HG03135 (cell line): ENCODE measurements around the gene MORN2.
"Not testable (repeated sequence)": the region's sequence is repeated elsewhere in the genome, so short reads cannot be mapped to it uniquely, and the experiment has no call there.

Source experiments
- ATAC-seq: cut with Tn5 transposase; IDR thresholded peaks from one replicate; pipeline ENCODE4 v1.9.1; 2021; ENCODE audit warnings: mild to moderate bottlenecking, moderate library complexity; ENCODE audit not compliant: unreplicated experiment

The MORN2 gene

DNA sequence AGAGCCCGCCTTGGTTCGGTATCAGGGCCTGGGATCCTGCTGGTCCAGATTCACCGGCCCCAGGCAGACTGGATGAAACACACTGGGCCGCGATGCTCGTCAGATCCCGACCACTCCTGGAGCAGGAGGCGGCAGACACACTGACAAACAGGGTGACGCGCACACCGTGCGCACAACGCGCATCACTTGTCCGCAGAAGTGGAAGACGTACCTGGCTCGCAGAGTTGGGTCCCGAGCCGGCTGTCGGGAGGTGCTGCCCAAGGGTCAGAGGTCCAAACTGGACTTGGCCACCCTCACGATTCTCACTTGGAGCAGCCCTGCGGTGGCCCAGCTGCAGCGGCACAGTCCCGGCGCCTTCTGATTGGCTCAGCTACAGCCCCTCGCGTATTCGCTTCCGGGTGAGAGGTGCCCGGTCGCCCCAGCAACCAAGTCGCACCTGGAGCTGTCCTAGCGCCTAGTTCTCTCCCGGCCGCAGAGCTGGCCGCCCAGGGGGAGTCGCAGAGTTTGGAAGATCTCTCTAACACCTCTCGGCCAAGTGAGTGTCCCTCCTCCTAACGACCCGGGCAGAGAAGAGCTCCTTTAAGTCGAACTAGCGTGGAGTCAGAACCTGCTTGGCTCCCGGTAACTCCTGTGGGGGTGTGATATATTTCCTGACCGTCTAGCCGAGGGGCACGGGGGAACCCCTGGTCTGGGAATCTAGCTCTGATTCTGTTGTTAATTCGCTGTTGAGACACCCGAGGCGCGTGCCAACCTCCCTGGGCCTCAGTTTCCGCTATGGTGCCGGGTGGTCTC, at the start of gene MORN2, which contains the start of gene DHX57:
Gene MORN2, plus strand, starts transcription at position 401 of the 792 bp plus-strand sequence.
Gene DHX57, minus strand, starts transcription at position 359 of the 792 bp plus-strand sequence. CDS start 7,529 bp downstream, outside the sequence.
- ATAC-seq, result peak; percentile 100

- ATAC-seq, result not testable (repeated sequence)
Observed at GRCh38 chr2:38827539-38828145, 48.1 kb upstream of the MORN2 start.

GRCh38 chr2:38828460-38828859, 47.3 kb upstream of the MORN2 start:
- ATAC-seq, result no peak

GRCh38 chr2:38829971-38830370, 45.8 kb upstream of the MORN2 start:
- ATAC-seq, result no peak

- ATAC-seq, result no peak
Observed at GRCh38 chr2:38830526-38831159, 45.1 kb upstream of the MORN2 start.

- ATAC-seq, result no peak
Observed at GRCh38 chr2:38835015-38835601, 40.7 kb upstream of the MORN2 start.

GRCh38 chr2:38835990-38836389, 39.8 kb upstream of the MORN2 start:
- ATAC-seq, result peak; percentile 88

DNA sequence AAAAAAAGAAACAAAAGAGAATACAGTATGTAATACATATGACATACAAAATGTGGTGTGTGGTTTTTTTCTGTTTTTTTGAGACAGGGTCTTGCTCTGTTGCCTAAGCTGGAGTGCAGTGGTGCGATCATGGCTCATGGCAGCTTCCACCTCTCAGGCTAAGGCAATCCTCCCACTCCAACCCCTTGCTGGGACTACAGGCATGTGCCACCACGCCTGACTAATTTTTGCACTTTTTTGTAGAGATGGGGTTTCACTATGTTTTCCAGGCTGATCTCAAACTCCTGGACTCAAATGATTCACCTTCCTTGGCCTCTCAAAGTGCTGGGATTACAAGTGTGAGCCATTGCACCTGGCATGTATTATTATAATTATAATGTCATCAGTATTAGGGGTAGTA, 39.0 kb upstream of the MORN2 start:
- ATAC-seq, result no peak

DNA sequence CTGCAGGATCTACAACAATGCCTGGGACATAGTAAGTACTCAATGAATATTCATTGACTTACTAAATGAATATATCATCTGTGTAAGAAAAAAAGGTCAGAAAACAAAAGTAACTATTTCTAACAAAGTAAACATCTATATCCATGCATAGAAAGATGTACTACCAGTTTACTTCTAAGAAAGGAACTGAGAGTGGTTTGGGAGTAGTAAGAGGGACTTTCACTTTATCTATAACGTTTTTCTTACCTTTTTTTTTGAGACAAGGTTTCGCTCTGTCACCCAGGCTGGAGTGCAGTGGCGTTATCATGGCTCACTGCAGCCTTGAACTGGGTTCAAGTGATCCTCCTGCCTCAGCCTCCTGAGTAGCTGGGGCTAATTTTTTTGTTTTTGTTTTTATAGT, 25.7 kb upstream of the MORN2 start:
- ATAC-seq, result peak; percentile 89

DNA sequence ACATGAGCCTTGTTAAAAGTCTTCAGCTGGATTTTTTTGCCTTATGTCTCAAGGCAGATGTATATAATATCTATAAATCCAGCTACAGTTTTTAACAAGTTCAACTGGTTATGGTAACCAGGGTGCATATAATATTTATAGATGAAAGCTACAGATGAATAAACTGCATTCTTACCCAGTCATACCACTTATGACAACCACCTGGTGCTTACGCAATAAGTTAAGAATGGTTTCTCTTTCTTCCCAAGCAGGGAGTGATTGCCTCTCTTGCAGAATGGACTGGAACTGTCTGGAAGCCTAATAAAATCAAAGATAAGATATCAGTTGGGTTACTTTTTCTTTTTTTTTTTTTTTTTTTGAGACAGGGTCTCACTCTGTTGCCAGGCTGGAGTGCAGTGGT, 19.6 kb upstream of the MORN2 start:
- no peak for ATAC-seq

DNA sequence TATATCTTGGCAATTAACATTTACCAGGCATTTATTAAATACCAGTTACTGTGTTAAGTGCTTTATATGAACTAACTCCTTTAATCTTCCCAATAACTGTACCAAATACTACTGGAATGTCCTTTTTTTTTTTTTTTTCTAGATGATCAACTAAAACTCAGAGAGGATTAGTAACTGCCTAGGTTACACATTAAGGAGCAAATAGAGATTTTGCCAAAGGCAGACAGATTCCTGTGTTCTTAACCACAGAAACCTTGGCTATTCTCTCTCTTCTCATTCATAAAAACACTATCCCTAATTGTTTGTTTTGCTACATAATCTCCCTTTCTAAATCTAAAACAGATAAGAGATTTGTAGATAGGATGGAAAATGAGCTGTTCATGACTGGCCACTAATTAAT, 13.3 kb upstream of the MORN2 start:
- no peak for ATAC-seq

DNA sequence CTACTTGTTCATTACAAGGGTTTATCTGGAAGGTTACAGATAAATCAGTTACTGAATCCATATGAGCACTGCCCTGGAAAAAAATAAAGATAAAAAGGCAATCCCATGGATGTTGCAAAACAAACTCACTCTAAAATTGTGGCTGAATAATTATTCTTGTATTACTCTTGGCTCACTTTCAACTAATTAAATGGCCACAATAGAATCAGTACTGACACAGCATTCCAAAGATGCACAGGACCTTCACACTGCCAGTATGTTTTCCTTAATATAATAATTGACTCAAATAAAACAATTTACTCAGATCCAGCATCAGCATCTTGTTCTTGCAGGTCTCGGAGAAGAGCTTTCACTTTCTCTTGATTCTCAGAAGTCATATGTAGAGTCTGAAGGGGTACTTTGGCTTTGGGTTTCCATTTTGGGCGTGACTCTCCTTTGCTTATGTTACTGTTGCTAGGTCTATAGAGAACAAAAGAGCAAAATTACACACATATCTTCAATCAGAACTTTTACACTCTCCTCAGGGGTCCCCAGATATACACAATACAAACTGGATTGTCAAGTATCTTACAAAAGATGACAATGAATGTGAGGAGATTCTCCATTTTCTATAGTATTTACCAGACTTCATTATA, 12.6 kb upstream of the MORN2 start:
- ATAC-seq, result no peak

DNA sequence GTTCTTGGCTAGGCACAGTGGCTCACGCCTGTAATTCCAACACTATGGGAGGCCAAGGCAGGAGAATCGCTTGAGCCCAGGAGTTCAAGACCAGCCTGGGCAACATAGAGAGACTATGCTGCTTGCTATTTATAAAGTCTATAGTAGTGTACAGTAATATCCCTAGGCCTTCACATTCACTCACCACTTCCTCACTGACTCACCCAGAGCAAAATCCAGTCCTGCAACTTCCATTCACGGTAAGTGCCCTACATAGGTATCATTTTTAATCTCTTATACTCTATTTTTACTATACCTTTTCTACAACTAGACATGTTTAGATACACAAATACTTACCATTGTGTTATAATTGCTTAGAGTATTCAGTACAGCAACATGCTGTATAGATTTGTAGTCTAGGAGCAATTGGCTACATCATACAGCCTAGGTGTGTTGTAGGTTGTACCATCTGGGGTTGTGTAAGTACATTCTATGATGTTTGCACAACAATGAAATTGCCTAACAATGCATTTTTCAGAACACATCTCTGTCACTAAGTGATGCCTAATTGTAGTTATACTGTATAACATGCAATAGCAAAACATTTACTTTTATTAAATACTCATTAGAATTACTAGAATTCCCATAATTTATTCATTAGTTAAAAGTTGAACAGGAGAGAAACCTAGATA, 8.9 kb upstream of the MORN2 start:
- no peak for ATAC-seq

GRCh38 chr2:38871432-38871831, 4.3 kb upstream of the MORN2 start:
- ATAC-seq, result no peak

DNA sequence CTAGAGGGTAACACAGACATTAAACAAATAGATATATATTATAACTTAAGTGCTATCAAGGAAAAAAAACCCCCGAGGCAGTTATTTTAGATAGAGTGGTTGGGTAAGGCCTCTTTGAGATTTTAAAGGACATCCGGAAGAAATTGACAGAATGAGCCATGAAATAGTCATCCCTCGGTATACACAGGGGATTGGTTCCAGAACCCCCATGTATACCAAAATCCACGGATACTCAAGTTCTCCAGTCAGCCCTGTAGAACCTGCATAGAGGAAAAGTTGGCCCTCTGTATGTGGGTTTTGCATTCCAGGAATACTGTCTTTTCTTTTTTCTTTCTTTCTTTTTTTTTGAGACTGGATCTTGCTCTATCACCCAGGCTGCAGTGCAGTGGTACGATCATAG, 2.0 kb upstream of the MORN2 start:
- no peak for ATAC-seq

DNA sequence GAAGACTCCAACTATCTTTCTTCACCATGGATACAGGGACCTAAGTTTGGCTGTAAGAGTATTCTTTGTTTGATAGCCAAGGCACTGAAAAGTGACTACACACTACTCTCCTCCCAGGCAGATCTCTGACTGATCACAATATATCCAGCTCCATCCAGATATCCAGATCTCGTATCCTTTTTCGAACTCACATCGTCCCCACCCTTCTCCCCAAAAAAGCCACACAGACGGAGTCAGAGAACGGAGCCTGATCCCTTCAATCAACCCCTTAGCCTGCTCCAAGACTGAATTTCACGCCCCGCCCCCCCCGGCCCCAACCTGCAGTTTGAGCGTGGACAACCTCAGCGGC, 575 bp upstream of the MORN2 start:
- no peak for ATAC-seq

DNA sequence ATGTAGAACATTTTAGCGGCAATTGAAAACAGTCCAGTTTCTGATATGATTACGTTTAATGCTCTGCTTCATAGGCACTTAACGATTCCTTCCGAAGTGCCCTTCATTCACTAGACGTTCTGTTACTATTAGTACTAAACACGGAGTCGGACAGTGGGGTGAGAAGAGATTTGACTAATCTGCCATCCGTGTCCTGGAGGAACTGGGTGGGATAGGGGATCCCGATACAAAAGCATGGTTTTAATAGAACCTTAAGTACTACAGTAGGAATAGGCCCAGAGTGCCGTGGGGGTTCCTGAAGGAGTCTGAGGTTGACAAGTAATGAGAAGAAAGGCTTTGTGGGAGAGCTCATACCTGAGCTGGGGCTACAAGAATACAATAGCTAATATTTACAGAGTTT, 631 bp downstream of the MORN2 start:
- no peak for ATAC-seq

DNA sequence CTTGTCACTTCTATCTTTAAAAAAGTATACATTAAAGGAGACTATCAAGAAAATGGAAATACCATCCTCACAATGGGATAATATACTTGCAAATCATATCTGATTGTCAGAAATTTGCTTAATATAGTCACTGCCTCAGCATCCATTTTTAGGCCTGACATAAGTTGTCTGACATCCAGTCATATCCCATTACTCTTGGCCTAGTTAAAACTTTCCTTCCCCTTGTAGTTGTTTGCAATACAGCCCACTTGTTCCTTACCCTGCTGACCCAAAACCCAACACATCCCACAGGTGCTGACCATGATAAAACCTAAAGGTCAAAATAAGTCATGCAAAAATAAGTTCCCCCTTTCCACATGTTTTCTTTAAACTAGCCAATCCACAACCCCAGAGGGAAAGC, 10.3 kb downstream of the MORN2 start:
- no peak for ATAC-seq

DNA sequence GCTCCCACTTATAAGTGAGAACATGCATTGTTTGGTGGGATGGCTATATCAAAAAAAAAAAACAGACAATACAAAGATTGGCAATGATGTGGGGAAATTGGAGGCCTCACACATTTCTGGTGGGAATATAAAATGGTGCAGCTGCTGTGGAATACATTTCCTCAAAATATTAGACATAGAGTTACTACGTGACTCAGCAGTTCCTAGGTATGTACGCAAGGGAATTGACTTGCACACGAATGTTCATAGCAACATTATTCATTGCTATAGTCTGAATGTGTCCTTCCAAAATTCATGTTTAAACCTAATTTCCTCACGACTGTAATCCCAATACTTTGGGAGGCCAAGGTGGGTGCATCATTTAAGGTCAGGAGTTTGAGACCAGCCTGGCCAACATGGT, 11.6 kb downstream of the MORN2 start:
- ATAC-seq, result no peak

- ATAC-seq, result no peak
Observed at GRCh38 chr2:38887902-38888554, 12.3 kb downstream of the MORN2 start.
